OCI-LY7 (cell line): ENCODE results near the gene MLYCD.

Experiments
- CTCF ChIP-seq: fragments of 200-600 bp; sonication (generic); conservative IDR thresholded peaks from 2 replicates; pipeline ENCODE4 v1.5.1; 2014; ENCODE audit warnings: mild to moderate bottlenecking, antibody characterized with exemption, low read length, moderate library complexity, mixed read lengths
- EZH2phosphoT487 ChIP-seq: fragments of 200-600 bp; sonication (generic); IDR thresholded peaks from 2 replicates; pipeline ENCODE4 v1.6.1; 2018; ENCODE audit warnings: low read depth, borderline replicate concordance, mild to moderate bottlenecking, mixed run types, antibody characterized with exemption, low read length, moderate library complexity, mixed read lengths

- TF ChIP-seq CTCF = no peak
- TF ChIP-seq EZH2phosphoT487 = no peak
Measured at GRCh38 chr16:83898463-83899271, at the start of gene MLYCD.
